HG03066 (cell line): Measurements from ENCODE around the gene AUTS2.
A peak's percentile ranks its signal among the peaks of the same experiment; 100 is the strongest.

Experiments
- ATAC-seq: cut with Tn5 transposase; IDR thresholded peaks from one replicate; pipeline ENCODE4 v1.9.1; 2021; ENCODE audit warnings: low read depth; ENCODE audit not compliant: unreplicated experiment

AUTS2 gene

DNA sequence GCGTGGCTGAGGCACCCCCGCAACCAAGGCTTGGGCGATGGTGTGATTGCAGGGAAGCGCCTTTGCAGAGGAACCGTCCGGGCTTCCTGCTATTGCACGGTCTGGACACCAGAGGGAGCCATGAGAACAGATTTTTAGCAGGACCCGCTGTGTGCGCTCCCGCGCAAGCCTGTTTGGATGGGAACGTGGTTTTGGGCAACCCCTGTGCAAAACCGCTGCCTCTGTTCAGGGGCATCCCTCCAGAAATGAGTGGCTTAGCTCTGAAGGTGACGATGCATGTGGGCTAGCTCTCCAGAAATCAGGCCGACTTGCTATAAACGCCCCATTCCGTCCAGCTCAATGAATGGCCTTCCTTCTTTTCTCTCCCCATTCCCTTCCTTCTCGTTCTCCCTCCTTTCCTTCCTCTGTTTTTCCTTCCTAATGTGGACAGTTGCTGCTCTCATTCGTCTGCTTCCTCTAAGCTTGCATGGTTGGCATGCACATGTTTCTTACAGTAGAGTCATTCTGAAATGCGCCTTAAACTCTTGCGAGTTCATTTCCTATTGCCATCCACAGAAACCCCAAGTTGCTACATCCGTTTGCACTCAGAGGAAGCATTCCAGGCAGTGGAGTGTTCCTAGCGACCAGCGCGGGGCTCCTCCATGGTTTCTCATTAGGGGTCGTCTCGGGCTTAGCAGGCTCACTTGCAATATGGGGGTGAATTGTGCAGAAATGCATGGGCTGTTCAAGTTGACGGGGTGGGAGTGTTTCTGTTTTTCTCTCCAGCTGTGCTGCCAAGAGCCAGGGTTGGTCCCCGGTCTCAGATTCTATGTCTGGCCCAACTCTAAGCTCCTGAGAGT is 1231.2 kb downstream of the AUTS2 start:
- peak; percentile 89 for ATAC-seq

DNA sequence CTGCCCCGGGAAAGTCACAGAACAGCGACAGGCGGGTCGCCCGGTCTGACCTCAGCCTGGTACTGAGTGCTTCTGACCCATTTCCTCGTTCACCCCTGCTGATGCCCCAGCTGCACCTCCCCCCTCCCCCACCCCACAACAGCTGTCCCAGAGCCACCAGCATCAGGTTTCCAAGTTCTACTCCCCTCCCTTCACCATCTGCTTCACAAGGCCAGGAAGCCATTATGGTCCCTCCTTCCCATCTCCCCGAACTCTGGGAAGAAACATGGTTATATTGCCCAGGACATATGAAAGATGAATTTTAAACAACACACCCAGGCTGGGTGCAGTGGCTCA is 1231.8 kb downstream of the AUTS2 start:
- no peak for ATAC-seq

DNA sequence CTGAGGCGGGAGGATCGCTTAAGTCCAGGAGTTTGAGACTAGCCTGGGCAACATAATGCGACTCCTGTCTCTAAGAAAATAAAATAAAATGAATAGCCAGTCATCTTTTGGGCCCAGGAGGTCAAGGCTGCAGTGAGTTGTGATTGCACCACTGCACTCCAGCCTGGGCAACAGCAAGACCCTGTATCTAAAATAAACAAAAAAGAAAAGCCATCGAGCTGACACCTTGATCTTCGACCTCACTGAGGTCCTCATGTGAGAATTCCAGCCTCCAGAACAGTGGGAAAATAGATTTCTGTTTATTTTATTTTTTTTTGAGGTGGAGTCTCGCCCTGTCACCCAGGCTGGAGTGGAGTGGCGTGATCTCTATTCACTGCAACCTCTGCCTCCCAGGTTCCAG is 1232.2 kb downstream of the AUTS2 start:
- no peak for ATAC-seq

DNA sequence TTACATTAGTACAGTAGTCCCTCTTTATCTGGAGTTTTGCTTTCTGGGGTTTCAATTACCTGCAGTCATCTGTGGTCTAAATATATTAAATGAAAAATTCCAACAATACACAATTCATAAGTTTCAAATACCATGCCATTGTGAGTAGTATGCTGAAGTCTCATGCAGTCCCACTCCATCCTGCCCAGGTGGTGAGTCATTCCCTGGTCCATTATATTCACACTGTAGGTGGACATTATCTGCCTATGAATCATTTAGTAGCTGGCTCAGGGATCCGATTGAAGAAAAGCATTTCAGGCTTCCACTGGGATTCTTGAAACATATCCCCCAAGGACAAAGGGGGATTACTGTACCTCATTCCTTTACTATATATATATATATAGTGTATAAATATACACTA is 1235.5 kb downstream of the AUTS2 start:
- ATAC-seq = no peak

DNA sequence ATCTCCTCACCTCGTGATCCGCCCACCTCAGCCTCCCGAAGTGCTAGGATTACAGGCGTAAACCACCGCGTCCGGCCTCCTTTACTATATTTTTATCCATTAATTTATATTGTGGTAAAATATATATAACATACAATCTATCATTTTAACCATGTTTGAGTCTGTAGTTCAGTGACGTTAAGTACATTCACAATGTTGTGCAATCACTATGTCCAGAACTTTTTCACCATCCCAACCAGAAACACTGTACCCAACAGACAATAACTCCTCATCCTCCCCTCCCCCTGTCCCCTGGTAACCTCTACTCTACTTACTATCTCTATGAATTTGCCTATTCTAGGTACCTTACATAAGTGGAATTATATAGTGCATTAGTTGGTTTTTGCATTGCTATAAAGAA is 1236.1 kb downstream of the AUTS2 start:
- no peak for ATAC-seq

DNA sequence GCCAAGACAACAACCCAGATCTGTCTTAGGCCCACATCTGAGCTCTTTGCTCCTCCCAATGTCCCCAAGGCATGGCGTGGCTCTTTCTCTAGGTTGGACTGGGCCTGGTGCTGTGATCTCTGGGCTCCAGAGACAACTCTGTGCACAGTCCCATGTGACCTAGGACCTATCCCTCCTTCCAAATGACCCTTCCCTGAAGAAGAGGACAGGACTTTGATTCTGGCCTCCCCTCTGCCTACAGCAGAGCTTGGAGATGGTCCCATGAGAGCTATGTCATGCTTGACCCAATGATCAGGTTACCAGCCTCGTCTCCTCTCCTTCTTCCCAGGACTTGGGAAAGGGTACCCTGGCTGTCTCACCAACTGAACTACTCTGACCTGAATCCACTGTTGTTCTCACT is 1237.4 kb downstream of the AUTS2 start:
- no peak for ATAC-seq

DNA sequence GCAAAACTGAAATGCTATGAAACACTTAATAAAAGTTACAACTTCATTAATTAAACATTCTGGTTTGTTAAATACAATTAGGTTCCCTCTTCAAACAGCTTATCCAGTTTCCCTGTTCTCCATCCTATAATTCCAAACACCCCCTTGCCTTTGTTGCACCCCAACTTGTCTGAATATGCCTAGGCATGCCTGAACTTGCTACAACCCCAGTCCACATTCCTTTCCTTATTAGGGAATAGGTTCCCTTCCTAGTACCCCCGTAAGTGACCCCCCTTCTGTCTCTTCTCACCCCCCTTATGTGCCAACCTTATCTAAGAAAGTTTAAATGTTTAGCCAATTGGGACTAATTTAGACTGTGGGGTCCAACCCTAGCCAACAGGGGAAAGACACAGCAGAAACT is 1238.0 kb downstream of the AUTS2 start:
- no peak for ATAC-seq

DNA sequence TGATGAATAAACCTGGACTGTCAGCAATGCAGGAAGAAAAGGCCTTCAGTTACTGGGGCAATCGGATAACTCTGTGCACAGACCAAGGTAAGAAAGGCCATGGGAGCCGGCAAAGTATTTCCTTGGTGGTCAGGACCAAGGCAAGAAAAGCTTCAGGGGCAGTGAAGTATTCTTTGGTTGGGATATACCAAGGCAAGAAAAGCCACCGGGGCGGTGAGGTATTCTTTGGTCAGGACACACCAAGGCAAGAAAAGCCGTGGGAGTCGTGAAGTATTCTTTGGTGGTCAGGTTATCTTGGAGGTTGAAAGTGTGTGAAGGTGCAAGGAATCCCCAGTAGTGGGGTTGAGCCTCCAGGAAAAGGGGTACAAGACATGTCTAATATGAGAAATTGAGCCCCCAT is 1238.7 kb downstream of the AUTS2 start:
- no peak for ATAC-seq

DNA sequence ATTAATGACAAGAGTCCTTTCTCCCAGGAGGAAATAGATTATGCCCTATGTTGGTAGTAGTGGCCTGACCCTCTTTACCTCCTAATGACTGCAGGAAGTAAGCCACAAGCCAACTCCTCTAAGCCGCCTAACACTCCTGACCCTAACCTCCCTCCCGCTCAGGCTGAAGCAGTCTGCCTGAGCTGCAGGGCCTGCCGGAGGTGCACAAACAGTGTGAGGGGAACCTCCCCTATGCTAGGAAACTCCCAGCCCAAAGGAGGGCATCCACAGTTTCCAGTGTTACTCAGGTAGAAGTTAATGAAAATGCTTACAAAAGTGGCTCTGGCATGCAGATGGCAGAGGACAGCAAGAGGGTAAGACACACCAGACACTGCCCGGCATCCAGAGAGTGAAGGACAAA is 1239.3 kb downstream of the AUTS2 start:
- no peak for ATAC-seq

DNA sequence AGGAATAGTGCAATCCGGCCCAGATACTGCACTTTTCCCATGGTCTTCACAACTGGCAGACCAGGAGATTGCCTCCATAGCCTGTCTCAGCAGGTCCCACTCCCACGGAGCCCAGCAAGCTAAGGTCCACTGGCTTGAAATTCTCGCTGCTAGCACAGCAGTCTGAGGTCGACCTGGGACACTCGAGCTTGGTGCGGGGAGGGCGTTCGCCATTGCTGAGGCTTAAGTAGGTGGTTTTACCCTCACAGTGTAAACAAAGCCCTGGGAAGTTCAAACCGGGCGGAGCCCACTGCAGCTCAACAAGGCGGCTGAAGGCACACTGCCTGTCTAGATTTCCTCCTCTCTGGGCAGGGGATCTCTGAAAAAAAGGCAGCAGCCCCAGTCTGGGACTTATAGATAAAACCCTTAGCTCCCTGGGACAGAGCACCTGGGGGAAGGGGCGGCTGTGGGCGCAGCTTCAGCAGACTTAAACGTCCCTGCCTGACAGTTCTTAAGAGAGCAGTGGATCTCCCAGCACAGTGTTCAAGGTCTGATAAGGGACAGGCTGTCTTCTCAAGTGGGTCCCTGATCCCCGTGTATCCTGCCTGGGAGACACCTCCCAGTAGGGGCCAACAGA is 1240.1 kb downstream of the AUTS2 start:
- ATAC-seq = no peak
